Cardiac septum (tissue), 1 donor: ENCODE results near the gene MUC5B. TPM values are rescaled to one million over a fixed set of nuclear protein-coding genes. Genes with fewer than 3 reads are reported as not detected.
"Not testable (repeated sequence)": the region's sequence is repeated elsewhere in the genome, so short reads cannot be mapped to it uniquely, and the experiment has no call there.

Source experiments
- DNase-seq: peaks from one replicate; pipeline ENCODE4 v3.0.0-alpha.2; 2020; ENCODE audit warnings: low spot score
- intact Hi-C: fragments of 100-400 bp; cut with DNase I; formaldehyde crosslinking; loops from one replicate; pipeline ENCODE4 v1.14.0; 2022
- total RNA-seq: library from RNA; stranded (reverse); fragmentation: NEBNext Ultra II Directional; extraction: Animal tissue kit (Norgen Biotek cat#: 25700); gene quantifications from one replicate; pipeline ENCODE4 v1.2.1, GENCODE V29; 2021
- donor health status: DM: no; HTN: no; CAD: no.

Gene MUC5B
- total RNA-seq, 1 donor from 2014 or later = not detected

DNA sequence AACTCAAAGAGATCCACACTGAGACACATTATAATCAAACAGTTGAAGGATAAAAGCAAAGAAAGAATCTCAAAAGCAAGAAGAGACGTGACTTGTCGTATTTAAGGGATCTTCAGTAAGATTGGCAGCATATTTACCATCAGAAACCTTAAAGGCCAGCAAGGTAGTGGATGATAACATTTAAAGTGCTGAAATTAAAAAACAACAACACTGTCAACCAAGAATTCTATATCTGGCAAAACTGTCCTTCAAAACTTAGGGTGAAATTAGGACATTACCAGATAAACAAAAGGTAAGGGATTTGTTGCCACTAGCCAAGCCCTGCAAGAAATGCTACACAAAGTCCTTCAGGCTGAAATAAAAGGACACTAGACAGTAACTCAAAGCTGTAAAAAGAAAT lies 11.0 kb upstream of the MUC5B start:
- intact Hi-C loops = no loop called here
- DNase-seq = no peak

DNA sequence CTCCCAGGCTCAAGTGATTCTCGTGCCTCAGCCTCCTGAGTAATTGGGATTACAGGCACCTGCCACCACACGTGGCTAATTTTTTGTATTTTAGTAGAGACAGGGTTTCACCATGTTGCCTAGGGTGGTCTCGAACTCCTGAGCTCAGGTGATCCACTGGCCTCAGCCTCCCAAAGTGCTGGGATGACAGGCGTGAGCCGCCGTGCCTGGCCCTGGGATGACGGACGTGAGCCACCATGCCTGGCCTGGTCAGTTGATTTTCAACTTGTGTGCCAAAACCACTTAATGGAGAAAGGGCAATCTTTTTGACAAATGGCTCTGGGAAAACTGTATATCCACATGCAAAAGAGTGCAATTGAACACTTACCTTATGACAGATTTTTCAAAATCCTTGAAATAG lies 7.0 kb upstream of the MUC5B start:
- intact Hi-C loops, DNase-seq: not testable (repeated sequence)

DNA sequence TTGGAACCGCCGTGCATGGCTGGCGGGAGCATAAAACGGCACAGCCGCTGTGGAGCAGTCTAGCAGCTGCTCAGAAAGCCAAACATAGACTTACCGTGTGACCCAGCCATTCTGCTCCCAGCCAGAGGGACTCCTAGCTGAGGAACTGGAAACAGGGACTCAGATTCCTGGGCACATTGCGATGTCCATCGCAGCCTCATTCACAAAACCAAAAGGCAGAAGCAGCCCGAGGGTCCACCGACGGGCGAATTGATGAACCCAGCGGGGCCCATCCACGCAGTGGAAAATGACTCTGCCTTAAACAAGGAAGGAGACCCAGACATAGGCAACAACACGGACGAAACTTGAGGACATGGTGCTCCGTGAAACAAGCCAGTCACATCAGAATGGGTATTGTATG lies 5.7 kb upstream of the MUC5B start:
- DNase-seq = no peak
- intact Hi-C loops = no loop called here

DNA sequence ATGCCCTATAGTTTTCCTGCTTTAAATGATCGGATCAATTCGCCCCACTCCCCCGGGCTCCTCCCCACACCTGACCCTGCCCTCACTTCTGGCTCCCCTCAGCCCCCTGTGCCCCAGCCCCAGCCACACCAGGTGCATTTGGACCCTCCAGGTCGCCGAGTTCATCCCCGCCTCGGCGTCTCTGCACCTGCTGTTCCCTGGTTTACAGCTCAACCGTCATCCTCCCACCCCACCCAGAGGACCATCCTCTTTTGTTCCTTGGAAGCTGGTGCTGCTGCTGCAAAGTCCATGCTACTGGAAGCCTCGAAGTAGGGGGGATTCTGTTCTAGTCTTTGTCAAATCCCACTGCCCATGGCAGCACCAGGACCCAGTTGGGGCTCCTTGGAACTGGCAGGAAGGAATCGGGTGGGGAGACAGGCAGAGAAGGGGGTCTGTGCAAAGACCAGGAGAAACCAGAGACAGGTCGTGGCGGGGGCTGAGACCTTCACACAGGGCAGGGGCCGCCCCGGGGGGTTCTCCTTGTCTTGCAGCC lies 4.5 kb upstream of the MUC5B start:
- no peak for DNase-seq
- intact Hi-C loops = no loop called here

DNA sequence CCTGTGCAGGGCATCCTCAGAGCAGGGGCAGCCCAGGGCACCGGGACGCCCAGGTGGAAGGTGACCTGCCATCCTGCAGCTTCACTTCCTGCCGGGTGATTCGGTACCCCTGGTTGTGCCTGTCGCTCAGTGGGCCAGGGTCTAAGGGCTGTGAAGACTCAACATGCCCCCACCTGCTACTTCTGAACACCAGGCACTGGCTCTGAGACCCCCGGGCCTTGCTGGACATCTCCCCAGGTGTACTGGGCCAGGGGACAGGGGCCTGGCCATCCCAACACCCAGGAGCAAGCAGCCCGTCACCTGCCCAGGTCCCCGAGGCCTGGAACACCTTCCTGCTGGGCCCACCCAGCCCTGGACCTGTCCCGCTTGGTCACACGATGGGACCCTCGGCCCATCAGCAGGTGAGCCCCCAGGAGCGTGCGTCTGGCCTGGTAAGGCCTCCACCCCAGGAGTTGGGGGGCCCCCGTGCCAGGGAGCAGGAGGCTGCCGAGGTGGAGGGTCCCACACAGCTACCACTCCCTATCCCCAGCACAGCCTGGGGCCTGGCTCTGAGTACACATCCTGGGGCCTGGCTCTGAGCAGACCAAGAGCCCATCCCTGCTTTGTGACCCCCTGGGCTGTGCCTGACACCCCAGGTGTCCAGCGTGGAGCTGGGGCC lies 3.9 kb upstream of the MUC5B start:
- peak; percentile 74 for DNase-seq
- intact Hi-C loops = no loop called here

DNA sequence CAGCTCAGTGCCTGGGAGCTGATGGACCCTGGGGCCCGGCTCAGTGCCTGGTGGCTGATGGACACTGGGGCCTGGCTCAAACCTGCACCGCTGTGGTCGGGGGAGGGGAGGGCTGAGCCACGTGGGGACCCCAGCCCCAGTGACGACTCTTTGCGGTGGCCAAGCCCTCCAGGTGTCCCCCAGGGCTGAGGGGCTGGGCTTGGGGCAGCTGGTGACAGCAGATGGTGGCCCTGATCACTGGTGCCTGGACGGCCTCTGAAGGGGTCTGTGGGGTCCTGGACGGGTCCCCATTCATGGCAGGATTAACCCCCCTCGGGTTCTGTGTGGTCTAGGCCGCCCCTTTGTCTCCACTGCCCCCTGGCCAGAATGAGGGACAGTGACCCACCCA lies 3.4 kb upstream of the MUC5B start:
- peak; percentile 43 for DNase-seq
- intact Hi-C loops = no loop called here

DNA sequence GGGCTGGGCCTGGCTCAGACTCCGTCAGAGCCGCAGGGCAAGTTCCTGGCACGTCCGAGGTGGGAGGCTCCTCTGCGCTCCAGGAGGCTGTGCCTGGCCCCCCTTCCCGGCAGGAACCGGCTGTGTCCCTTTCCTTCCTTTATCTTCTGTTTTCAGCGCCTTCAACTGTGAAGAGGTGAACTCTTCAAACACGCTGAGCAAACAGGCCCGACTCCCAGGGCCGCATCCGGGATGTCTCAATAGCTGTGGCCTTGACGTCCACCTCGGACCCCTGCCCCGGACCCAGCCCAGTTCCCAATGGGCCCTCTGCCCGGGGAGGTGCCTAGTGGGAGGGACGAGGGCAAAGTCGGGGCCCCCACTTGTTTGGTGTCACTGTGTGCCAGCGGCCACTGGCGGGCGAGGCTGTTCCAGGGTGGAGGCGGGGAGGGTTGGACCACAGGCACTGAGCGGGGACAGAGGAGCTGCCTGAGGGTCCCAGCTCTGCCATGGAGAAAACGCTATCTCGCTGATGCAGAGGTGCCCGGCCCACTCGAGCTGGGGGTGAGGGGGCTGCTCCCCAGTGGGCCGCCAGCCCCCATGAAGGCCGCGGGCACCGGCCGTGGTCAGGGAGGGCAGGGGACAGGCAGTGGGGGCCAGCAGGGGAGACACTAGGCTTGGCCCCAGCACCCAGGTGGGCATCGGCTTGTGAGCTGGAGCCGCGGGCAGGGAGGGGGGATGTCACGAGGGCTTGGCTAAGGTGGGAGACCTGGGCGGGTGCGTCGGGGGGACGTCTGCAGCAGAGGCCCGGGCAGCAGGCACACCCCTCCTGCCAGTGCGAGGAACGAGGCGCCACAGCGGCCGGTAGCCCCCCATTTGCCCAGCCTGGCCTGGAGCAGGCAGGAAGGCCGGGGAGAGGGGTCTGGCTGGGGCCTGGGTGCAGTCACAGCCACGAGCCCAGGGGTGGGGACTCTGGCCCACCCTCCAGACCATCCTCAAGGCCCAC lies 2.7 kb upstream of the MUC5B start:
- DNase-seq = peak; percentile 70
- intact Hi-C loops = no loop called here

DNA sequence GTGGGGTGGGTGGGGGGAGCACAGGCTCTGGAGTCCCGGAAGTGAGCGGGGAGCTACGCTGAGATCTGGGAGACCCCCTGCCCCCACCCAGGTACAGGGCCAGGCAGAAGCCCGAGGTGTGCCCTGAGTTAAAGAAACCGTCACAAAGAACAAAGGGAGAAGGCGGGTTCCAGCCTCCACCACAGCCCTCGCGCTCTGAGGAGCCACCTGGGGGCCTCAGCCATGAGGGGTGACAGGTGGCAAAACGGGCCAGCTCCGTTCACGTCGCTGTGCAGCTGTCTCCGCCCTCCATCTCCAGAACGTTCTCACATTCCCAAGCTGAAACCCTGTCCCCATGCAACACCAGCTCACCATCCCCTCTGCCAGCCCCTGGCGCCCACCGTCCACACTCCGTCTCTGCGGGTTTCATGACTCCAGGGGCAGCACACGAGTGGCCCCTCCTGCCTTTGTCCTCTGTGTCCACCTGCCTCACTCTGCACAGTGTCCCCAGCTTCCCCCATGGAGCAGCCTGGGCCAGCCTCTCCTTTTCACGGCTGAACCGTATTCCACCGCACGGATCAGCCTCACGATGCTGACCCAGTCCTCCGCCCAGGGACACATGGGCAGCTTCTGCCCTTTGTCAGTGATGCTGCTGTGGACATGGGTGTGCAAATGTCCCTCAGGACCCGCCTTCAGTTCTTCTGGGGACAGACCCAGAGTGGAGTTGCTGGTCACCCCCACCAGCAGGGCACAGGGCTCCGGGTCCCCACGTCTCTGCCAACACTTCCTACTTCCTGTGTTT lies 1.7 kb upstream of the MUC5B start:
- intact Hi-C loops = no loop called here
- peak; percentile 71 for DNase-seq

DNA sequence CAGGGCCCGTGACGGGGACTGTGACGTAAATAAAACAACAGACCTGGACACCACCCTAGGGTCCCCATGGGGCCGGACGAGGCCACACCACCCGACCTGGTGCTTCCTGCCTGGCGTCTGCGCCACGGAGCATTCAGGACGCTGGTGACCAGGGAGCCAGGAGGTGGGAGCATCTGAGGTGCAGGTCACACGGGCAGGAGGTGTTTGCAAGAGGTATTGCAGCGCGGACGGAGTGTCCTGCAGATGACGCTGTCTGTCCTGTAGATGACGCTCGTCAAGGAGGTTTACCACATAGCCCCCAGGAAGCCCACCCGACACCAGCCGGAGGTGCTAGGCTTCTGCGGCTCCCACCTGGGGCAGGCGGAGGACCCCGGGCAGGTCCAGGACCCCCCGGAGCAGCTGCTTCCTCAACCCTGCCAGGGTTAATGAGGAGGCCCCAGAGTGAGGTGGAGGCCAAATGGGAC lies 986 bp upstream of the MUC5B start:
- intact Hi-C loops = no loop called here
- peak; percentile 63 for DNase-seq

DNA sequence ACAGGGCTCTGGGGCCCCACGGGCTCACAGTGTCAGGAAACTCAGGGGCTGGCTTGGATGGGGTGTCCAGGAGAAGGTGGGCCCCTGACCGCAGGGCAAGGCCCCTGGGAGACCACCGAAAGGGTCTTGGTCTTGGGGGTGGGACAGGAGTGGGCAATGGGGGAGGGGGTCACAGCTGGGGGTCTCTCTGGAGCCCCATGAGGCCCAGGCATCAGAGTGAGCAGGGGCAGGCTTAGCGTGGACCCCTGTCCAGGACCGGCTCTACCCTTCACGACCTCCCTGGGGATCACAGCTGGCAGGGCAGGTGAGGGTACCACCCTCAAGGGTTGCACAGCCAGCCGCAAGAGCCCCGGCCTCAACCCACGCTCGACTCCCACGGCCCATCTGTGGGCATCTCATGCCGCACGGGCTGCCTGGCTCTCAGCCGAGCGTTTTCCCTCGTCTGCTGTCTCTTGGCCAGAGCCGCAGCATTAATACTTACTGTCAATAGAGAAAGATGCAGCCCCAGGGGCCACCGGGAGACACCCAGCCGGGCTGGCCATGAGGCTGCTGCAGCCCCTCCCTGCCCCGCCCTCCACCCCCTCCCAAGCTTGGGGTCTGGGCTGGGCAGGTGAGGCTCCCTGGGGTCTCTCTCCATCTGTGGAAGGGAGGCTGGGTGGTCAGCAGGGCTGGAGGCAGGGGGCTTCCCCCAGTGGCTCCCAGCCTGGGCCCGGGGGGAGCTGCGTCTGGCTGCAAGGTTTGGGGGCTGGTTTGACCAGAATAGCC lies 662 bp downstream of the MUC5B start:
- intact Hi-C loops = no loop called here
- peak; percentile 57 for DNase-seq

DNA sequence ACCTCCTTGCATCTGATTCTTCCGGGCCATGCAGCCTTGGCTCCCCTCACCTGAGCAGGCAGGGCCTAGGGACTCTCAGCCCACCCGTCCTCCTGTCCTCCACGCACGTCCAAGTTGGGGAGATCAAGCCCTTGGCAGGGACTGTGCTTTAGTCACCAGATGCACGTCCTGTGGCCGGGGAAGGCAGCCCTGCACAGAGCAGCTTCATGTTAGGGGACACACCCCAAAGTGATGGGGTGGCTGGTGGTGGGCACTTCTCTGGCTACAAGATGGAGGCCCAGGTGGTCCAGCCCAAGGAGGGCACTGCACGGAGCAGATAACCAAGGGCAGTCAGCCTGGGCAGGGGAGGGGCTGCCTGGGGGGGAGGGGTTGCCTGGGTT lies 1.2 kb downstream of the MUC5B start:
- intact Hi-C loops = no loop called here
- peak; percentile 51 for DNase-seq

DNA sequence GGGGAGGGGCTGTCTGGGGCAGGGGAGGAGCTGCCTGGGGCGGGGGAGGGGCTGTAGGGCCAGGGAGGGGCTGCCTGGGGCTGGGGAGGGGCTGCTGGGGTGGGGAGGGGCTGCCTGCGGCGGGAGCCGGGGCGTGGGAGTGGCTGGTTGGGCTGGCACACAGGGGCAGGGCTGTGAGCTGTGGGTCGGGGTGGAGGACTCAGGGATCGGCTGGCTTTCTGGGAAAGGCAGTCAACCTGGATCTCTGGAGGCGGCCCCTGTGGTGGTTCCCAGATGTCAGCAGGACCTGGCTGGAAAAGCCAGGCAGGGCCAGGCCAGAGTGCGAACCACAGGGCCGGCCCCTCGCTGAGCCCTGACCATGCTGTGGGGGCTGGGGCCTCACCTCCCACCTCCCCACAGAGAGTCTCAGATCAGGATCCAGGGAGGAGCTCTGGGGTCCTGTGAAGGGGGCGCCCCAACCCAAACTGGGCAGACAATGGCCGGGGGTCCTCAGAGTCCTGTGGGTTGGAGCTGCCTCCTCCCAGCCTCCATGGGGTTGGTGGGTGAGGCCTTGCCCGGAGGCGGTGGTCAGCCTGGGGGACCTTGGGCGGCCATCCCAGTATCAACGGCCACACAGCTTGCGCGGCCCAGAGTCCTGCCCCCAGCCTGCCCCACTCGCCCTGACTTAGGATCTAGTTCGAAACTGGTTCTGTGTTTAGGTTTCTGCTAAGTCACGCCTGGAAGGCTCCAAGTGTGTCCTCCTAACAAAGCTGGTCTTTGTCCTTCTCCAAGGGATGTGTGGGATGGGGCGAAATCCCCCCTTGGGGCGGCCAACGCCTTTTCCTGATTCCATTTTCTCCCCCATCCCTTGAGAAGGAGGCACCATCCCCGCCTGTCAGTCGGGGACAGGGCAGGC lies 1.9 kb downstream of the MUC5B start:
- DNase-seq = peak; percentile 68
- intact Hi-C loops = no loop called here

DNA sequence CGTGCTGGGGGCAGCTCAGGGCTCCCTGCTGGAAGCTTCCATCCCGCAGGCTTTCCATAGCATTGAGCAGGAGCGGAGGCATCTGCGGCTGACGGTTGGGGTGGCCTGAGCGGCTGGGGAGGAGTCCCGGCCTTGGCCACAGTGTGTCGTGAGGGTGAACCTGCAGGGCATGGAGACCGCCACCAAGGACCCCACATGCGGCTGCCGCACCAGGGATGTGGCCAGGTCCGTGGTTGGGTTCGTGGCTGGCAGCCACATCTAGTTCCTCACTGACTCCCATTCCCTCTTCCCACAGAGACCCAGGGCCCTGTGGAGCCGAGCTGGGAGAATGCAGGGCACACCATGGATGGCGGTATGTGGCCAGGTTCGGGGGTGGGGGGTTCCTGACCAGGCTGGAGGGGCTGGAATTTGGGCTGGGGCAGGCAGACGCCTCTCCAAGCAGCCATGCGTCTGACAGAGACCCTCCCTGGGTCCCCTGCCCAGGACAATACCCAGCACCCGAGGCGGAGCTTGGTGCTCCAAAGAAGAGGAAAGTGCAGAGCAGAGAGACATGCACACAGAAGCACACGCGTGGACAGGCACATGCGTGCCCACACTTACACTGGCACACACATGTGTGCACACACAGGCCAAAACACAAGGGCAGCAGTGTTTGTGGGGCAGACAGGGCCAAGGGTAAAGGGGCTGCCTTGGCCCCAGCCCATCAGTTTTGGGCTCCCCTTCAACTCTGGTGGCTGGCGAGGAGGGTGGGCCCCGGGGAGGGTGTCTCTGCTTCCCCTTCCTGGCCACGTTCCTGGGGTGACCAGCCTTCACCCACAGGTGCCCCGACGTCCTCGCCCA lies 2.7 kb downstream of the MUC5B start:
- intact Hi-C loops = no loop called here
- peak; percentile 70 for DNase-seq

DNA sequence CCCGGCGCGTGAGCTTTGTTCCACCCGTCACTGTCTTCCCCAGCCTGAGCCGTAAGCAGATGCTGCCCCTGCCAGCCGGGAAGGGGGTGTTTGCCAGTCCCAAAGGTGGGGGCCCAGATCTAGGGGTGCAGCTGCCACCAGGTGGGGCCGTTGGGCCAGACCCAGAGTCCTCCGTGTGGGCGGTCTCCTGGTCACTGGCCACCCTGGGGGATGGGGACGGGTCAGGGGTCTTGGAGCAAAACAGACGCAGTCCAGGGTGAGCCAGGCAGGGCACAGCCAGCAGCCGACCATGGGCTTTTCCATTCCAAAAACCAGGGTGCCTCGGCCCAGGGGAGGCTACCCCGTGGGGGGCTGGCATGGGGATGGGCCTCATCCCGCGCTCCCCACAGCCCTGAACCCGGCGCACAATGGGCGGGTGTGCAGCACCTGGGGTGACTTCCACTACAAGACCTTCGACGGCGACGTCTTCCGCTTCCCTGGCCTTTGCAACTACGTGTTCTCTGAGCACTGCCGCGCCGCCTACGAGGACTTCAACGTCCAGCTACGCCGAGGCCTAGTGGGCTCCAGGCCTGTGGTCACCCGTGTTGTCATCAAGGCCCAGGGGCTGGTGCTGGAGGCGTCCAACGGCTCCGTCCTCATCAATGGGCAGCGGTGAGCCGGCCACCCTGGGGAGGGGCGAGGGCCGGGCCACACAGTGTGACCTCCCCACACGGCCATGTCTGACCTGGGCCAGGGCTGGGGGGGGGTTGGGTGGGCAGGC lies 3.5 kb downstream of the MUC5B start:
- intact Hi-C loops = no loop called here
- peak; percentile 61 for DNase-seq

DNA sequence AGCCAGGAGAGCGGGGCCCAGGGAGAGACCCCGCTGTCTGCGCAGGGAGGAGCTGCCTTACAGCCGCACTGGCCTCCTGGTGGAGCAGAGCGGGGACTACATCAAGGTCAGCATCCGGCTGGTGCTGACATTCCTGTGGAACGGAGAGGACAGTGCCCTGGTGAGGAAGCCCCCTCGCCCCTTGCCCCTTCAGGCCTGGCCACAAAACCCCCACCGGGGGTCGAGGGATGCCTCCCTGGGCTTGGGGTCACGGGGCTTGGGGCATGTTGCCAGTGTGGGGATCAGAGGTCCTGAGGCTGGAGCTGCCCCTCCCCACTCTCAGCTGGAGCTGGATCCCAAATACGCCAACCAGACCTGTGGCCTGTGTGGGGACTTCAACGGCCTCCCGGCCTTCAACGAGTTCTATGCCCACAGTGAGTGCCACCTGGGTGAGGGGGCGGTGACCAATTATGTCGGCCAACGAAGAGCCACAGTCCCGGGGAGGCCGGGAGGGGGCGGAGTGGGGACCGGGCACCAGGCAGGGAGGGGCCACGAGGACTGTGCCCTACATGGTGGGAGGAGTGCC lies 4.2 kb downstream of the MUC5B start:
- peak; percentile 53 for DNase-seq
- intact Hi-C loops = no loop called here

DNA sequence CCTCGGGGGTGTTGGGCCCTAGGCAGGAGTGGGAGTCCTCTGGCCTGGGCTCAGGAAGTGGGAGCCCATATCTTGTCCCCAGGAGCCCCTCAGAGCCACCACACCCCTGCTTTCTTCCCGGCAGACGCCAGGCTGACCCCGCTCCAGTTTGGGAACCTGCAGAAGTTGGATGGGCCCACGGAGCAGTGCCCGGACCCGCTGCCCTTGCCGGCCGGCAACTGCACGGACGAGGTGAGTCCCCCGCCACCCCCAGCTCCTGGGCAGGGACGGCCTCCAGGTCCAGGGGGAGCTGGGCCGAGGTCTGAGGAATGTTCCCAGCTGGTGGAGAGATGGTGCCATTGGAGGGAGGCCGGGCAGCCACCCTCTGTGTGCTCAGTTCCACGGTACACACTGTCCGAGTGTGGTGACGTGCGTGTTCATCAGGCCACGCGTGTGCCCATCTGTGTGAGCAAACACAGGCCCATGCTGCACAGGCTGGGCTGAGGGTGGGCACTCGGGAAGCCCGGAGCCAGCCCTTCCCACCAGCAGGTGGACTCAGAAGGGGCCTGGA lies 4.8 kb downstream of the MUC5B start:
- DNase-seq = peak; percentile 61
- intact Hi-C loops = no loop called here
